Lower leg skin (tissue), 3 donors: ENCODE data around the gene UTP14A.

Experiments
- POLR2A ChIP-seq, 2 donors: fragments of 450-650 bp; IDR thresholded peaks; one replicate each; pipeline ENCODE4 v1.6.1; 2016 to 2017; ENCODE audit warnings: antibody characterized with exemption in 2 of 2, mild to moderate bottlenecking in 1 of 2, moderate library complexity in 1 of 2
- TF ChIP-seq, protein P1 (sequence below), 3 donors: fragments of 450-650 bp; IDR thresholded peaks; one replicate each; pipeline ENCODE4 v1.5.1; 2016; ENCODE audit warnings: antibody characterized with exemption in 3 of 3, mild to moderate bottlenecking in 3 of 3, moderate library complexity in 2 of 3

DNA sequence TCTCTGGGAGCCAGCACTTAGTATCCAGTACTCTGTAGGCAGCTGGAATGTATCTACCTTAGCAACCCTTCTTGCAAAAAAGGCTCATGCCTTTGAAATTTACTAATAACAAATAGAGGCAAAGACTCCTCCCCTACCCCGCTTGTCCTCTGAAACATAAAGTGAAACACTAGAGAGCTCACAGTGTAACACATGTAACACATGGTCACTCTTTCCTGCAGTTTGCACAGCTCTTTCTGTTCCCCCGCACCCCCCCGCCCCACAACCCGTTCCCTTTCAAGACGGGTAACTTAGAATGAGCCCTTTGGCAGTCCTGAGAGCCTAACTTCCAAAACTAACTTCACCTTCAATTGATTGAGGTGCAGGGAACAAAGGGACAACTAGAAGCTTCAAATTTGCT lies 70.5 kb downstream of the UTP14A start:
- TF ChIP-seq, protein P1, sequence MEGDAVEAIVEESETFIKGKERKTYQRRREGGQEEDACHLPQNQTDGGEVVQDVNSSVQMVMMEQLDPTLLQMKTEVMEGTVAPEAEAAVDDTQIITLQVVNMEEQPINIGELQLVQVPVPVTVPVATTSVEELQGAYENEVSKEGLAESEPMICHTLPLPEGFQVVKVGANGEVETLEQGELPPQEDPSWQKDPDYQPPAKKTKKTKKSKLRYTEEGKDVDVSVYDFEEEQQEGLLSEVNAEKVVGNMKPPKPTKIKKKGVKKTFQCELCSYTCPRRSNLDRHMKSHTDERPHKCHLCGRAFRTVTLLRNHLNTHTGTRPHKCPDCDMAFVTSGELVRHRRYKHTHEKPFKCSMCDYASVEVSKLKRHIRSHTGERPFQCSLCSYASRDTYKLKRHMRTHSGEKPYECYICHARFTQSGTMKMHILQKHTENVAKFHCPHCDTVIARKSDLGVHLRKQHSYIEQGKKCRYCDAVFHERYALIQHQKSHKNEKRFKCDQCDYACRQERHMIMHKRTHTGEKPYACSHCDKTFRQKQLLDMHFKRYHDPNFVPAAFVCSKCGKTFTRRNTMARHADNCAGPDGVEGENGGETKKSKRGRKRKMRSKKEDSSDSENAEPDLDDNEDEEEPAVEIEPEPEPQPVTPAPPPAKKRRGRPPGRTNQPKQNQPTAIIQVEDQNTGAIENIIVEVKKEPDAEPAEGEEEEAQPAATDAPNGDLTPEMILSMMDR (IDR thresholded peaks at IDR 0.05) = no peak
- no peak for TF ChIP-seq POLR2A (IDR thresholded peaks at IDR 0.05)
